Right renal pelvis (tissue), 4 donors: ENCODE results near the gene EVX1. TPM values are rescaled to one million over a fixed set of nuclear protein-coding genes. Genes with fewer than 3 reads are reported as not detected.

Experiments used
- DNase-seq, 4 donors: peaks; one replicate each; pipeline ENCODE4 v3.0.0-alpha.2; 2013; ENCODE audit warnings: low read depth in 4 of 4, low spot score in 3 of 4, missing footprints in 1 of 4
- polyA plus RNA-seq, 4 donors: library from polyadenylated mRNA; unstranded; fragments of 120-200 nt; gene quantifications; one replicate each; pipeline ENCODE4 v1.2.1, GENCODE V29; 2013; ENCODE audit not compliant: insufficient read length in 4 of 4

Gene EVX1
- polyA plus RNA-seq, 4 donors: 0.12 to 0.23 TPM; not detected in 2

GRCh38 chr7:27224983-27225934 is 17.3 kb upstream of the EVX1 start:
- DNase-seq: no peak

GRCh38 chr7:27229448-27229847 is 13.2 kb upstream of the EVX1 start:
- DNase-seq: no peak

GRCh38 chr7:27235387-27236311 is 7.0 kb upstream of the EVX1 start:
- no peak for DNase-seq

DNA sequence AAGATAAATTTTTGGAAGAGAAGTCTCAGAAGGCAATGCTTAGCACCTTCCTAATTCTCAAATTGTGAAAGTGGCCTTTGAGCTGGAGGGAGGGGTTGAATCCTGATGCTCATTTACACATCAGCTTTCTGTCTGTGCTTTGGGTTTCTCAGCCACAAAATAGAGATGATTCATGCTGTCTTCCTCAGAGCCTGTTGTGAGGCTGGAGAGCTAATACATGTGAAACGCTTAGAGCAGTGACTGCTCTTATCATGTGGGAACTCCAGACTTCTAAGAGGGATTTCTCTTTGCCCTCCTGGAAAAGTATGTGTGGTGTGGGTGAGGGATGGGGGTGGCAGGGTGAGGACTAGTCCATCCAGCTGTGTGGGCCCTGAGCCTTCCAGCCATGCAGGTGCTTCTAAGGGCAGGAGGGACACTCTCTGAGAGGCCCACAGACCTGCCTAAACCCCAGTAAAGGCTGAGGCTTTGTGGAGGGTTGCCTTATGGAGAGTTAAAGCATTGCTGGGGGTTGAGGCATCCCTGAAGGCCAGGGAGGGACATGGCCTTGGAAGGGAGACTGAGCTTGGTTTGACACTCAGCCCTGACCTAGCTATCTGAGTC is 4.8 kb upstream of the EVX1 start:
- no peak for DNase-seq

GRCh38 chr7:27238979-27239386 is 3.6 kb upstream of the EVX1 start:
- no peak for DNase-seq

- no peak for DNase-seq
These were observed 3.1 kb upstream of the EVX1 start for GRCh38 chr7:27239387-27240014.

- DNase-seq: no peak
These were observed 2.4 kb upstream of the EVX1 start for GRCh38 chr7:27240015-27240731.

GRCh38 chr7:27241189-27242056 is 1.2 kb upstream of the EVX1 start:
- DNase-seq: no peak

GRCh38 chr7:27242154-27242553 is 448 bp upstream of the EVX1 start:
- DNase-seq: no peak

DNA sequence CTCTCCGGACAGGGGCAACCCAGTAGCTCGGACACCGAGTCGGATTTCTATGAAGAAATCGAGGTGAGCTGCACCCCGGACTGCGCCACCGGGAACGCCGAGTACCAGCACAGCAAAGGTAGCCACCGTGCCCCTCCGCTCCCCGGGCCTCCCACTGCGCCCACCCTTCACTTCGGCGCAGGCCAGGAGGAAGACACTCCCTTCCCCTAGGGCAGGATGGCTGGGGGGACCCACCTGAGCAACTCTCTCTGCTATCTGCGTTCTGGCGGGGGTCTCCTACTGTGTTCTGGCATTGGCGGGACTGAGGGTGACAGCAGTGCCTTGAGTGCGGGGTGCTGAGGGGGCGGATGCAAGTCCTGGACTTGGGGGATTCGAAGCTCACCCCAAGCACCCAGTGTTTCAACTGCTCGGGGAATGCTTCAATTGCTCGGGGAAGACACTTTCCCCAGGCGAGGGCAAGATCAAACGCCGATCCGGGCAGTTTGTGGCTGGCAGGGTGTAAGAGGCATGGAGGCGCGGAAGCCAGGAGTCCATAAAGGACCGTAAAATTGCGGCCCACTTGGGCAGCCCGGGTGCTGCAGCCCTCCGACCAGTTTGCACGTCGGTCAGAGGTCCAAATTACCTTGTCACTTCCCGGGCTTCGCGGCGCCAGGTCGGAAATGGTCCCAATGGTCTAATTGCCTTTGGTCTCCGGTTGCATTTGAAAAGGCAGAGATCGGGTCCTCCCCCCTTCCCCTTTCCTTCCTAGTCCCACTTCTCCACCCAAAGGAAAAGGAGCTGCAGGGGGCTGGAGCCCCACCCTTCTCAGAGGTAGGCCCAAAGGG is 950 bp downstream of the EVX1 start:
- no peak for DNase-seq

DNA sequence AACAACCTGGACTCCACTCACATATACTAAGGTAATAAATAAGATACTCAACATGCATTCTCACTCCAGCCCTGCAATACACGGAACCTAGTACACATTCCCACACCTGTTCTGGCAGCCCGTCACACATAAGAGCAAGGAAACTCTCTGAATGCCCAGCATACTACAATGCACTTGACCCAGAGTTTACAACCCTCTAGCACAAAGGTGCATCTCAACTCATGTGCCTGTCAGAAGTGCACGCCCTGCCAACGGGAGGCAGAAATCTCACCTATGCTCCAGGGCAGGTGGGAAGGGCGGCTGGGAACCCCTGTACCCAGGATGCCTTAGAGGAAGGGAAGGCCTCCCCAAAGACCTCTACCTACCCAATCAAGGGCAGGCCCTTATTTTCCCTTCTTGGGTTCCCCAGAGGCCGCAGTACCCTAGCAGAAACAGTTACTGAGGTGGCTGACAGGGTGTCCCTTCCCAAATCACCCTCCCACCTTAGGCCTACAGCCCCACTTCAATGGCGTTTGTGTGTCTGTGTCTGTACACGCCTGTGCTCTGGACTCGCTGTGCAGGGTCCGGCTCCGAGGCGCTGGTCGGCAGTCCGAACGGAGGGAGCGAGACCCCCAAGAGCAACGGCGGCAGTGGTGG is 2.0 kb downstream of the EVX1 start:
- DNase-seq: no peak

DNA sequence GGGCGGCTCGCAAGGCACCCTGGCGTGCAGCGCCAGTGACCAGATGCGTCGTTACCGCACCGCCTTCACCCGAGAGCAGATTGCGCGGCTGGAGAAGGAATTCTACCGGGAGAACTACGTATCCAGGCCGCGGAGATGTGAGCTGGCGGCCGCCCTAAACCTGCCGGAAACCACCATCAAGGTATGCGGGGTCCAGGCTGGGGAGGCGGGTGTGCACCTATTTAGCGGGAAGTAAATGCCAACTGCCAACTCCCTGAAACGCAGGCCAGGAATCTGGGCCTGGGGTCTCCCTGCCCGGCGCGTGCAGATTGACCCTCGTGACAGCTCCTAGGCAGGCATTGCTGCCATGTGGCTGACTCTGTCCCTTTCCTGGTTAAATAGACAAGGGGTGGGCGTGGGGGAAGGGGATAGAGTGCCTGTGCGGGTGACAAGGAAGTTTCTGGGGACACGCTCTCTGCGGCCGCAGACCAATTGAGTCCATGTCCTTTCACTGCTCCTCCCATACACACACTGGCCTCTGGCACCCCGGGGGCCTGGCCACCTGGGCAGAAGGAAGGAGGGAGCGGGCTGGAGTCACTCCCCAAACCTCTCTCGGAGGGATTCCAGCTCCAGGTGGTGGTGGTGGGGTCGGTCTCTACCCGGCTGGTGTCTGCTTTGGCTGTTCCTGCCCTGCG is 2.7 kb downstream of the EVX1 start:
- no peak for DNase-seq

GRCh38 chr7:27245798-27246691 is 3.4 kb downstream of the EVX1 start:
- DNase-seq: no peak

DNA sequence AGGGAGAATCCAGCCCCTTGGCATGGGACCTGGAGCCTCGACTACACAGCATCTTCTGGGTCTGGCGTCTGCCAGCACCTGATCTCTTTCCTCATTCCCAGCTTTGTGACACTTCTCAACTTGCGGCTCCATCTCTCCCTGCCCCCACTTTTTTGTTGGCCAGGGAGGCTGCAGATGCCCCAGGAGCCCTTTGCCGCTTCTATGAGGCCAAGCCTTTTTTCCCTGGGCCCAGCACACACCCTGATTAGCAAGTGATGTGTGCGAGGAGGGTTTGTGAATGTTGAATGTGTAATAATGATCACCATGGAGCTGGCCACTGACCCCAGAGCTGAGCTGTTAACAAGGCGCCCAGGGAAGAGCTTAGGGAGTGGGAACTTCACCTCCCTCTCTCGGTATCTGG is 4.4 kb downstream of the EVX1 start:
- DNase-seq: no peak

DNA sequence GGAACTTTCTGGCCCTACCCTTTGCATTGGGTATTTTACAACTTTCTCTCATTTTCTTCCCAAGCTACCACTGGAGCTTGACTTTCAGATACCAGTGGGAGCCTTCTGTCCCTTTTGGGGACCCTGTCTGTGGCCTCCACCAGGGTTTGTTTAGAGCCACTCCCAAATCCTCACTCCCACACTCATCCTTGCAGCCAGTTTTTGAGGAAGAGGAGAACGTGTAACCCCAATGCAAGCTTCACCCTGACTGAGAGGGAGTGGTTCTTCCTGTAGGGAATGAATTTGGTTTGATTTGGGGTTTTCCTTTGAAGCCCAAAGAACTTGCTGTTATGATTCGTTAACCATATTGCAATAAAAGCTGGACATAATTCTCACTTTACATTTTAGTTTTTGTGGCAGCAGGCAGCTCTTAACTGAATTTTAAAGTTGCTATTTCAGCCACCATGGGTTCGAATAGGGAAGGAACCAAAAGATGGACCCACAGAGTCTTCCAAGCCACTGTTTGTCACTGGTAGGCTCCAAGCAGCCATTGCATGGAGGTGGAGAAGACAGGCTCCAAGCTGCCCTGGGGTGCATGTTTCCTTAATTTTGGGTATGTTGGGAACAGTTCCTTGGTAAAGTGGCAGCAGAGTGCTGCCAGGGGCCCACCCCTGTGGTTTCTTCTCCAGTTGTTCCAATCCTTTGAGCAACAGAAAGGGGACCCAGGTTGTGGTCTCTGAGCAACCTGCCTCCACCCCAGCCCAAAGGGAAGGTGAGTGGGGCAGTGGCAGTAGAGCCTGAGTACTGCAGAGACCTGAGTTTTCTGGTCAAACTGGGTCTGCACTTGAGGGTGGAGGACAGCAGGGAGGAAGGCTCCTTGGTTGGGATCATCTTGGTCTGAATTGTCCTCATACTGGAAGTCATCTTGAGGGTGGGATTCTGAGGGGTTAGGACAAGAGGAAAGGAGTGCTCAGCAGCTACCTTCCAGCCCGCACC is 5.1 kb downstream of the EVX1 start:
- DNase-seq: no peak
